GM13977 (cell line): ENCODE results near the gene ETV7.
"Not testable (repeated sequence)": the region's sequence is repeated elsewhere in the genome, so short reads cannot be mapped to it uniquely, and the experiment has no call there.

Source experiments
- DNase-seq: peaks from one replicate; pipeline ENCODE4 v3.0.0; 2012; ENCODE audit warnings: low spot score
- CTCF ChIP-seq: IDR thresholded peaks from 2 replicates; pipeline ENCODE4 v1.5.1; 2012; ENCODE audit warnings: mild to moderate bottlenecking, control low read depth; ENCODE audit not compliant: insufficient read depth; ENCODE audit errors: extremely low read depth, missing control alignments
- in situ Hi-C: fragments of 300-500 bp; cut with MboI; formaldehyde crosslinking; loops from one replicate; pipeline ENCODE4 v1.12.0; 2022; ENCODE audit warnings: low sequenced_read_pairs, low pct_unique_long_range_greater_than_20kb, mixed read lengths, inconsistent platforms; ENCODE audit not compliant: unreplicated experiment

The ETV7 gene

GRCh38 chr6:36368921-36369865, 18.3 kb downstream of the ETV7 start:
- no peak for DNase-seq
- in situ Hi-C loops = no loop called here

GRCh38 chr6:36368421-36368820, 19.0 kb downstream of the ETV7 start:
- in situ Hi-C loops = no loop called here
- no peak for TF ChIP-seq CTCF
- DNase-seq = no peak

More at GRCh38 chr6:36368921-36369865, 18.3 kb downstream of the ETV7 start:
- no peak for TF ChIP-seq CTCF

GRCh38 chr6:36367743-36368142, 19.7 kb downstream of the ETV7 start:
- no peak for DNase-seq
- TF ChIP-seq CTCF = no peak
- in situ Hi-C loops = no loop called here

- in situ Hi-C loops = no loop called here
- peak; percentile 83 for DNase-seq
- TF ChIP-seq CTCF = no peak
These were observed 22.6 kb downstream of the ETV7 start for GRCh38 chr6:36364669-36365479.

GRCh38 chr6:36364061-36364635, 23.3 kb downstream of the ETV7 start:
- in situ Hi-C loops = not testable (repeated sequence)

GRCh38 chr6:36363371-36363752, 24.1 kb downstream of the ETV7 start:
- DNase-seq, in situ Hi-C loops: not testable (repeated sequence)

More at GRCh38 chr6:36364061-36364635, 23.3 kb downstream of the ETV7 start:
- DNase-seq = not testable (repeated sequence)

- DNase-seq = no peak
- TF ChIP-seq CTCF = no peak
- in situ Hi-C loops = no loop called here
These were observed 24.7 kb downstream of the ETV7 start for GRCh38 chr6:36362551-36363370.
